GM19193 (cell line): ENCODE measurements around the gene ACOXL.

ENCODE experiments used
- POLR2A ChIP-seq: IDR thresholded peaks from 4 replicates; pipeline ENCODE4 v1.6.1; 2011; ENCODE audit not compliant: insufficient read depth, insufficient read length; ENCODE audit errors: extremely low read depth

The ACOXL gene

DNA sequence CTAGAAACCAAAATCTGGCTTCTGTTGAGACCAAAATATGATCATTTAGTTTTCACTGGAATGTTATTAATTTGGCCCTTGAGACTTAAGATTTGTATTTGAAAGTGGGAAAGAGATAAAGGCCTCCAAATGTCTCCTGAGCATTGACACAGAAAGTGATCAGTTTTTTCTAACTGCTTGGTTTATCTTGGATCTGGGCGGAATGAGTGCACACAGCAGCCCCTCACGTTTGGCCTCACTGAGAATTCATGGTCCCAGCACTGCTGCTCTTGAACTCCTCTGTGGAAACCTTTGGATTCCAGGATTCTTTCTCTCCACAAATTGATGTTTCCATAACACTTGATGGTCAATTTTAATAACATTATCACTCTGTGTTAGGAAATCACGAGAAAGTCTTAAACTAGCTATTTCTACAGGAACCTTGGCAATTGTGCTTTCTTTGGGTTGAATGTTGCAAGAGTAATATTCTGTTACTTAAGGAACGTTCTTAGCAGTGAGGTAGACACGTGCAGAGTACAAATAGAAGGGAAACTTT, 208.1 kb downstream of the ACOXL start:
- no peak for TF ChIP-seq POLR2A

DNA sequence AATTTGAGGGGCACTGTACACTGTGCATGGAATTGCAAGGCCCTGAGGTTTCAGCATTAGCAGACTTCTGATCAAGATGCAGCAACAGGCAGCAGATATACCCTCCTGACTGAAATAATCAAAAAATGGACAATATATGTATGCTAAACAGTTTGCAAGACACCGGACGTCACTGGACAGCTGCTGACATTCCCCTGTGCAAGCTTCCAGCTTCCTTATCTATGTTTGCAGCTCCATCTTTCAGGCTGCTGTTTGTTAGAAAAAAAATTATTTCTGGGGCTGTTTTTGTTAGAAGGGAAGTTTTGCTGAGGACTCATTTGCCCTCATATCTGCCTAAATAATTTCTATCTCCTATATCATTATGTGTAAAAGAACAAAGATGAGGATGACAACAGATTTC, 208.9 kb downstream of the ACOXL start:
- TF ChIP-seq POLR2A, result no peak

DNA sequence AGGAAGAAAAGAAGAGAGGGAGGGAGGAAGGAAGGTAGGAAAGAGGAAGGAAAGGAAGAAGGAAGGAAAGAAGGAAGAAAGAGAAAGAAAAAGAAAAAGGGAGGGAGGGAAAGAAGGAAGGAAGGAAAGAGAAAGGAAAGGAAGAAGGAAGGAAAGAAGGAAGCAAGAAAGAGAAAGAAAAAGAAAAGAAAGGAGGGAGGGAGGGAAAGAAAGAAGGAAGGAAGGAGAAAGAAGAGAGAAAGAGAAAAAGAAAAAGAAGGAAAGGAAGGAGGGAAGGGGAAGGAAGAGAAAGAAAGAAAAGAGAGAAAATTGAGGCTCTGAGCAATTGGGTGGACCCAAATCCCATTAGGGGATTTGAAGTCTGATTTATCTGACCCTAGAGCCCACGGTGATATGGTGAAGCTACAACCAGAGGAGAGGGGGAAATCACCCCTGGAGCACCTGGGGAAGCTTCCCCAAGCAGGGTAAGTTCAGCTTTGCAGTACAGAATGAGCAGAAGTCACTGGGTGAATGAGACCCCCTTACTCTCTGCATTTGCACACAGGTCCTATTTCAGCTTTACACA, 210.8 kb downstream of the ACOXL start:
- no peak for TF ChIP-seq POLR2A

DNA sequence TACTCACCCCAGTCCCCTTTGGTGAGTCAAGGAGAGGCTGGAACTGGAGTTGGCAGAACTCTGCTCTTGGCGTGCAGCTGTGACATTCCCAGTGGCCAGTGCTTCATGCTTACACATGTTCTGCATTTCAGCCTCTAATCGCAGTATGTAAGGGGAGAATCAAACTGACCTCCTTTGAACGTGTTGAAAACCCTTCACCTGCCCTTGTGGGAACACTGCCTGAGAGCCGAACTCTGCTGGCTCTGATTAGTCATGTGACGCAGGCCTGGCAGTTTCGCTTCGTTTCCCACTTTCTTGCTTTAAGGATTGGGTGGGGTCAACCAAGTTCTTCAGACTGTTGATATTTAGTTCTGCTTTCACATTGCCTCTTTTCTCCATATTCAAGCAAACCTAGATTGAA, 214.5 kb downstream of the ACOXL start:
- TF ChIP-seq POLR2A, result no peak

DNA sequence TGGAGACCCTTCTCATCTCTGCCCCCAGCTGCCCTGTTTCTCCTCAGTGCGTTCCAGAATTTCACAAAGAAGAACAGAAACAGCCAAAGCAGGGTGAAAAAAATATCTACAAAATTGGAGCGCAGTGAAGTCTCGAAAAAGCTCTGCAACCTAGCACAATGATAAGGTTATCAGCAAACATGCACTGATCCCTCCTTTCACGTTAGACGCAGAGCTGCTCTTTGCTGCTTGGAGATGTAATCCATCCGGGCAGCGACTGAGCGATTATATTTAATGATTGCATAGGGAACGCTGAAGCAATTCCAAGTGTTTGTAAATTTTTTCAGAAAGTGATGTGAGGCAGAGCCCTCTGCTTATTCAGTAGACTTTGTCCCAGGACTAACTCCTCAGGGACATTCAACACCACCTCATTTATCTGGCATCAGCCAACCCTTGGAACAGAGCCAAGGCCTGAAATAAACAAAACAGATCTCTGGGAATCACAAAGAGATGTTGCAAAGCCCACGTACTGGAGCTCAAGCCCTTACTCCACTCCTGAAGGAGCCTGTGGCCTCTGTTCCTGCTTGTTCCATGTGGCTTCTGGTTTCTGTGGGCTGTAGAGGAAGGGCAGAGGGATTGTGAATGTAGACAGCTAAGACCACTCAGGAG, 215.8 kb downstream of the ACOXL start:
- TF ChIP-seq POLR2A, result no peak

DNA sequence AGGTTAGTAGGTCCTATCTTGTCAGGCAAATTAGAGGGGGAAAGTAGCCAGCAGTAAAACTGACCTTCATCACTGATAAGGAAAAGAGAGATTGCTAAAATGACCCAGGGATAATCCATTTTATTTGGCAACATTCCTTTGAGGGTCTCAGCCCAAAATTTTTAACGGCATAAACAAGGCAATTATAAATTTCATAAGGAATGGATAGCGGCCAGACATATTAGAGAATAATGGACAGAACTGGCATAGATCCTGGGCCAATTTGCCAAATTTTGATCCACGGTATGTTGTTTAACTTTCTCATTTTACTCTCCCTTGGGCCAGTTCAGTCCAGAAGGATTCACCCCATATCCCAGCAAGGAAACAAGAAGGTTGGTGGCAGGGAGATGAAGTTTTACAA, 217.9 kb downstream of the ACOXL start:
- TF ChIP-seq POLR2A, result no peak

DNA sequence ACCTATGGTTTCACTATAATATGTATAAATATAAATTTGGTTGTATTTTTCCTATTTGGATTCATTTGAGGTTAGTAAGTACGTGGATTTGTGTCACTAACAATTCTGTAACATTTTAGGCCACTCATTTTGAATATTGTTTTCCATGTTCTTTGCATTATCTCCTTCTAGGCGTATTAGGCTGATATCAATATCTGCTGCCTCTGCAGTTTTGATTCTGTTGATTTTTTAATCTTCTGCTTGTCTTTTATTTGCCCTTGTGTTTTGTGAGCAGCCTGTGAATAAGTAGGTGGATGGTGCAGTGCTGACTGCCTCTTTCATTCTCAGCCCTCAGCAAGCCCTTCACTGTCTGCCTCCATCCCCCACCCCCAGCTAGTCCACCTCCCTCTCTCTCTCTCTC, 222.7 kb downstream of the ACOXL start:
- TF ChIP-seq POLR2A, result no peak

DNA sequence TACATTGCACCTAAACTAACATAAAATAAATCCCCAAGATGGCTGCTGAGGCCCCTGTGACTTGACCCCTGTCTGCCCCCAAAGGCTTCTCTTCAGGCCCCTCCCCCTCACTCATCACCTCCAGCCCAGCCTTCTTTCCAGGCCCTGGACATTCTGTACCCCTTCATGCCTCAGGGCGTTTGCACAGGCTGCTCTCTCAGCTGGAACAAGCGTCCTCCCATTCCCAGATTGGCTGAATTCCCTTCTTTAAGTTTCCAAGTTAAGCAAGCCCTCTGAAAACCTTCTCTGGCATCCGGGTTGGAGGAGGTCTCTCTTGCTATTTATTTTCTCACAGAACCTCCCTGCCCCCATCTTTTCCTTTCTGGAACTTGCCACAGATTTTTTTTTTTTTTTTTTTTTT, 223.2 kb downstream of the ACOXL start:
- no peak for TF ChIP-seq POLR2A

DNA sequence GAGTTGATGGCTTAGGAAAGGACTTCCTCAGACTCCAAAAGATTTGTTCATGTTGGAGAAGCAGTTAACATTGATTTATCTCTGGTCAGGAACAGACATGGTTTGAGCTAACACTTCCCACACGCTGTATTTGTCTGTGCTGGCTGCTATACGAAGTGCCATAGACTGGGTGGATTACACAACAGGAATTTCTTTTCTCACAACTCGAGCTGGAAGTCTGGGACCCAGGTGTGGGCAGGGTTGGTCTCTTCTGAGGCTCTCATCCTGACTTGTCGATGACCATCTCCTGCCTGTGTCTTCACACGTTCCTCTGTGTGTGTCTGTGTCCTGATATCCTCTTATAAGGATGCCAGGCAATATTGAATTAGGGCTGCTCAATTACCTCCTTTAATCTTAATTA, 224.9 kb downstream of the ACOXL start:
- TF ChIP-seq POLR2A, result no peak

DNA sequence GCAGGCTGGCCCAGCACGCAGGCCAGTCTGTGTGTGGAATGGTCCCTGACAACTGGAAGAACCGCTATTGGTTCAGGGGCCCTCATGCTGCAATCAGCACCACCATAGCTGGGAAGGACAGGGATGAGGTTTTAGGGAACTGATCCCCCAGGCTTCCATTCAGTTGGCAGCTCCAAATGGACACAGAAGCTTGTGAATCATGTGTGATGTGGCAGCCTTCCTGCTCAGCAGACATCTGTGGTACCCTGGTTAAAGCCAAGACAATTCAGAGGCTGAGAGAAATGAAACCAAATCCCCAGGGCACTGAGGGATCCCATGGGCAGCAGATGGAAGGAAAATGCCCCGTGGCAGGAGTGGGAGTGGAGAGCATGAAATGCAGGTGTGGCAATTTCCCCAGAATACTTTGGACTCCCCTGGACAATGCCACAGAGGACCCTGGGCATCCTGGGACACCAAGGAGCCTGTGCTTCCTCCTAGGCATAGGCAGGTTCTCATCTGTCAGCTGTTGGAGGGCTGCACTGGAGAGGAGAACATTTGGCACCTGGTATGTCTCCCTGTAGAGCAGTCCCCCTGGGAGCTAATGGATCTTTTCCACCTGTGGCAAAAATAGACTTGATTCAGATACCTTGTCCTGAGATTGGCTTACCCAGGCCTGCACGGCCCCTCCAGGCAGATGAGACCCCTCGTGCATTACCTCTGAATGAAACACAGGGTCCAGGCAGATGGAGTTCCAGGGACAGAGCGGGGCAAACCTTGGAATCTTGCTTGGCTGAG, 226.2 kb downstream of the ACOXL start:
- TF ChIP-seq POLR2A, result no peak

DNA sequence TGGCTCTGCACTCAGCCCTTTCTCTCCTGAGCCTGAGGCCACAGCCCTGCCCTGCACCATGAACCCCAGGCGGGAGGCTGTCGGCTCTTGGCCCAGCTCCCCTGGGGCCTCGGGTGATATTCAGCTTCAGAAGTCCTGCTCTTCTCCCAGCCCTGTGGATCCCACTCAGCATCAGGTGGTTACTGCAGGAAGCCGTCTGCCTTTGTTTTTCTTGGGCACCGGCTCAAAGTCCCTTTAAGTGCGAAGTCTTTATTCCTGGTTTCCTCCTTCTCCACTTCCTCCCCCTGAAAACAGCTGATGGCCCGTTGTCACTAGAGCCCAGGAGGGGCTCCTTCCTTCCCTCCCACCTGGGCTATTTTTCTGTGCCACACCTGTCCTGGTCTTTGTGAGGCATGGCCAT, 226.8 kb downstream of the ACOXL start:
- no peak for TF ChIP-seq POLR2A

DNA sequence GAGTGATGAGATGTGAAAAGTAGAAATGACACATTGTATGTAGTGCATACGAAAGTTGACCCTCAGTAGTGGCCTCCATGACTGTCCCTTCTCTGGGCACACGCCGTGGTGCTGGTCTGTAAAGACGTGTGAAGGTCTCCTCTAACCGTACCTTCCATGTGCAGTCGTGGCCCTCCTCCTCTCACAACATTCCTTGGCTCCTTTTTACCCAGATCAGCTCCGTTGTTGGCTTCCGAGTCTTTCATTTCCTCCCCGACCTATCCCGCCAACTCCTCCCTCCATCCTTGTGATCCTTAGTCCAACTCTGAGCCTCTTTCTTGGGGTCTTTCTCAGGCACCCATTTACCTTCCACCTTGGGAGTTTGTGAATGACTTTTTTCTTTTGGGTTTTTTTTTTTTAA, 227.9 kb downstream of the ACOXL start:
- TF ChIP-seq POLR2A, result no peak

DNA sequence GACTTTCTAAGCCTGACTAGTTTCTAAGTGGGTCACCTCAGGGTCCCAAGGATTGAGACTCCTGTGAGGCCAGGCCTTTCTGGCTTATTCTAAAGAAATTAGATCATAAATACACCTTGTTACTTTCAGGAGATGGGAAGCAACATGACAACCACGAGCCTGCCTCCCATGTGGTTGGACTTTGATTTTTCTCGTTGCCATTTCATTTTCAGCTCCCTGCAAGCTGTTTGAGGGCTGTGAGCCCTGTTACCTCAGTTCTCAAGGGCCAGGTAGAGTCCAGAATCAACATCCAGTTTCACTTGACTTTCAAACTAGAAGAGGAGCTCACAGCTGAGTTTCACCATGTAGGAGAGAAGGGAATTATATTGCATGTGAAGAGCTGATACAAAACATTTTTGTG, 228.6 kb downstream of the ACOXL start:
- no peak for TF ChIP-seq POLR2A

DNA sequence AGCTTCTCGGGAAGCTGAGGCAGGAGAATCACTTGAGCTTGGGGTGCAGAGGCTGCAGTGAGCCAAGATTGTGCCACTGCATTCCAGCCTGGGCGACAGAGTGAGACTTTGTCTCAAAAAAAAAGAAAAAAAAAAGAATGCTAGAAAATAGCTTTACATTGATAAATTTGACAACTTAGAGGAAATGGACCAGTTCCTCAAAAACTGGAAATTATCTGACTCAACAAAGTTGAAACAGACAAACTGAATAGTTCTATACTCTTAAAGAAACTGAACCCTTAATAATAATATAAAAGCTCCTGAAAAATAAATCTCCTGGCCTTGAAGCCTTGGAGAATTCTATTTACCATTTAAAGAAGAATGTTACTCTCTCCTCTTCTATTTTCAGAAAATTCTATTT, 237.3 kb downstream of the ACOXL start:
- TF ChIP-seq POLR2A, result no peak

DNA sequence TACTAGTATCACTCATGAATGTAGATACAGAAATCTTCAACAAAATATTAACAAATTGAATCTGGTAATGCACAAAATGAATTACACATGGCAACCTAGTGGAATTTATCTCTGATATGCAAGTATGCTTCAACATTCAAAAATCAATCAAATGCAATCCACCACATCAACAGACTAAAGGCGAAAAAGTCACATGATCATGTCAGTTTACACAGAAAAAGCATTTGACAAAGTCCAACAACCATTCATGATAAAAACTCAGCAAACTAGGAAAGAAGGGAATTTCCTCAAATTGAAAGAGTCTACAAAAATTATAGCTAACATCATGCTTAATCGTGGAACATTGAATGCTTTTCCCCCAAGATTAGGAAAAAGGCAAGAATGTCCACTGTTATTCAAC, 237.8 kb downstream of the ACOXL start:
- no peak for TF ChIP-seq POLR2A

DNA sequence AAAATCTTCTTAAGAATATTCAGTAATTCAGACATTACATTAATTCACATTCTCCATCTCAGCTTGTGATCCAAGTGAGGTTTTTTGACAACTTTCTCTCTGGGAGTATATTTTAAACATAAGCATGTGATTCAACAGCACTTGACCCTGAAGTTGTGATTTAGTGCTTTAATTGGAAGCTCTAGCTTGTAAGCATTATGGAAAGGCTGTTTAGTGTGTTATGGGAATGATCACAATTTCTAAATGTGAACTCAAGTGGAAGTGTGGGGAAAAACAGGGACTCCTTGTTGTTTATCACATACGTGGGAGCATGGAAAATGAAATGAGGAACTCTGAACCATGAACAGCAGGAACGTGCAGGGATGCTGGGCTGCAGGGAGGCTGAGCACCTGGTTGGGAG, 239.4 kb downstream of the ACOXL start:
- no peak for TF ChIP-seq POLR2A
